NCI-H82 treated with DMSO at 0.1 percent for 48 hours (cell line): Measurements from ENCODE around the gene DPH1.
A peak's percentile ranks its signal among the peaks of the same experiment; 100 is the strongest.
"Not testable (repeated sequence)": the region's sequence is repeated elsewhere in the genome, so short reads cannot be mapped to it uniquely, and the experiment has no call there.

ENCODE experiments used
- DNase-seq: peaks from one replicate; lab custom pipeline; 2025; ENCODE audit not compliant: unreplicated experiment; lab: John Stamatoyannopoulos, UW

Gene DPH1

DNA sequence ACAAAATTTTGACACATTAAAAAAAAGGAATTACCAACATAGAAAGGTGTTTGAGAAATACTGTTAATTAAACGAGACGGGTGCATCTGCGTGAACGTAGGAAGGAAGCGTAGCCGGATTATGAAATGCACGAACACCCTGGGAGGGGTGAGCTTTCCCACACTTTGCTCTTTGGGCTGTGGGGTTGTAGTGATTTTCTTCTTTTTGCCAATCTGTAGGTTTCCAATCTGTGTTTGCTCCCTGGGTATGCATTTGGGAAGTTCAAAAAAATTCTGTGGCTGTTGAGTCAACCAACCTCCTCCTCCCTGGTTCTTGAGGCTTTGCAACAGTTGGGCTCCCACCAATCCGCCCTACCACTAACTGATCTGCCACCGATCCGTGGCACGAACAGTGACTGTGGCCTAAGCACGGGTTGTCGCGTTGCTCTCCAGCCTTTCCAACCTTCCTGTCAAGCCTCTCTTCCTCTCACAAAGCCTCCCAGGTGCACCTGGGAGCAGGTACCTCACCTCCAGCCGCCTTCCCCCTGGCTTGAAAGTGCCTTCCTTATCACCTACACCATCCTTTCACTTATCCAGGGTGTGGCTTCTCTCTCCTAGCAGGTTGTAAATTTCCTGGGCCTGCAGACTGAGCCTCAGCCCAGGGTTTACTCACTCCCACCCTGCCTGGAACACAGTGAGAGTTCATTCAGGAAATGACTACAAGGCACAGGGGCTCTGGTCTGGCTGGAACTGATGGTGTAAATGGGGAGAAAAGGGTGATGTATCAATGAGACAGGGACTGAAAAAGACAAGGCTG, 21.4 kb upstream of the DPH1 start:
- DNase-seq, result no peak

DNA sequence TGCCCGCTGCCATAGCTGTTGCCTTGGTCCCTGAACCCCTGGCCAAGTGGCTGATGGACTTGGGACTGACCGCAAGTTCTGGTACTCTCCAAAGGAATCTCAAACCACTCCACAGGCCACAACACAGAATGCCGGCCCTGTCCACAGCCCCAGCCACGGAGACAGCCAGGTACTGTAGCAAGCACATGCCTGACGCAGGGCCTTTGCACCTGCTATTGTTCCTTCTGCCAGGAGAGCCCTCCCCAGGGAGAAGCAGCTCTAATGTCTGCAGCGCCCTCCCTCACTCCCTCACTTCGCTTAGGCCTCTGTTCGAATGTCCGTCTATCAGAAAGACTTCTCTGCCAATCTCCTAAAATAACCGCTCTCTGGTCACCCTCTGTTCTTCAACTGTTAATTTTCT, 20.2 kb upstream of the DPH1 start:
- no peak for DNase-seq

DNA sequence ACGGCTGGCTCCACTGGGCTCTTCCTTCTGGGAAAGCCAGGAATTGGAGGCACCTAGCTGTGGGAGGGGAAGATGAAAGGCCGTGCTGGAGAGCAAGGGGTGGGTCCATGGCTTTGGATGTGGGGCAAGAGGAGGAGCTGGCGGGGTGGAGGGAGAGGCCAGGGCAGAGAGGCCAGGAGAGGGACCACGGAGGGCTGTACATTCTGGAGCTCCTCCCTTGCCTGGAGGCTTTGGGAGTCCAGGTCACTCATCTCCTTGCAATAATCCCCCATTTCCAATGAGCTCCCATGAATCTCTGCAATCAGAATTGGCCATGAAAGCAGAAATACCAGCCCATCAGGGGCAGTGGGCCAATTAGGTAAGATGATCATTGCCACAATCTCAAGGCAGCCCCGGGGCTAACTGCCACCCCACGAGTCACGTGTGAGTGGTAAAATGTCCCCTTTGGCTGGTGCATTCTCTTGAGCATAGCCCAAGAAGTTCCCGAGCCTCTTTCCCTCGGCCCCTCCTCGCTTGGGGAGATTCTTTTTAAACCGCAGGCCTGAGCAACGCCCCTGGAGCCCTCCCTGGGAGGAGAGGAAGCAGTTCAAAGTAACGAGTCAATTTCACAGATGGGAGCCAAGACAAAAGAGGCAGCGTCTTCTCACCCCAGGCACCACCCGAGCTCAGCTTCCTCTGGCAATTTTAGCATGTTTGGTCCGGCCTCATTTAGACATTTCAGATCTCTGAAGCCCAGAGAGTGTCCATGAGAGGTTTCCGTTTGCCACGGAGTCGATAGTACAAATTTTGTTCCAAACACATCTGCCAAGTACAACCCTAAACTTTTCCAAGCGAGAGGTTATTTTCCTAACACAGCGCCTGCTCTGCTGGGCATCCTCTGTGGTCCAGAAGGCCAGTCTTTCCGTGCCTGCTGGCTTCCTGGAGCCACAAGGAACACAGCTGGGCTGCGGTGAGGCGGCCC, 18.3 kb upstream of the DPH1 start:
- DNase-seq, result no peak

DNA sequence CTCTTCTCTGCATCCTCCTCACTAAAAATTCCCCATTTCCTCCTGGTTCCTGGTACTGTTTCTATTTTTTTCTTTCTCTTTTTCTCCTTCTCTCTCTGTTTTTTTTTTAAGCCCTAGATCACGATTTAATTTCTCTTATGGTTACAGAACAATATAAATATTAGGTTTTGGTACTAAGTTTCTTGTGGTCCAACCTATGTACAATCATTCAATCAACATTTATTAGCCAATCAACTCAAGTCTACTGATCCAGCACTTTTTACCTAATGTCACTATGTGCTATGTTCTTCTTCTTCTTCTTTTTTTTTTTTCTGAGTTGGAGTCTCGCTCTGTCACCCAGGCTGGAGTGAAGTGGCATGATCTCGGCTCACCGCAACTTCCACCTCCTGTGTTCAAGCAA, 17.5 kb upstream of the DPH1 start:
- no peak for DNase-seq

DNA sequence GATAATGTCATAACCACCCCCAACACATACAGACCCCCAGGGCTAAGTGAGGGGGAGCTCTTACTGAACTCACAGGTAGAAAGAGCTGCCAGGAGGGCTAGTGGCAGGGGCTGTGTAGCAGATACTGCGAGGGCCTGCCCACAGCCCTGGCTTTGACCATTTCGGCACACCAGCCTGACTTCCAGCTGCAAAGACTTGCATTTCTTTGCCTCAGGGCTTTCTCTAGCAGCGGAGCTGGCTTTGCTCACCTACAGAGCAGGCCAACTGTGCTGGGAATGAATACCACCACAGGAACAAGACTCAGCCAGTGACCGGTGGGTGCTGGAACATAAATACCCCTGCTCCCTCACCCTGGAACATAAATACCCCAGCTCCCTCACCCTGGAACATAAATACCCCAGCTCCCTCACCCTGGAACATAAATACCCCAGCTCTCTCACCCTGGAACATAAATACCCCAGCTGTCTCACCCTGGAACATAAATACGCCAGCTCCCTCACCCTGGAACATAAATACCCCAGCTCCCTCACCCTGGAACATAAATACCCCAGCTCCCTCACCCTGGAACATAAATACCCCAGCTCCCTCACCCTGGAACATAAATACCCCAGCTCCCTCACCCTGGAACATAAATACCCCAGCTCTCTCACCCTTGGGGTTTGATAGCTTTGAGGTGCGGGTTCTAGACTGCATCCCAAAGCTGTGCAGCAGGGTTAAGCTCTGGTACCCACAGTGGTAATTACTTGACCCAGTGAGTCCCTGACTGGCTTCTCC, 16.5 kb upstream of the DPH1 start:
- not testable (repeated sequence) for DNase-seq

DNA sequence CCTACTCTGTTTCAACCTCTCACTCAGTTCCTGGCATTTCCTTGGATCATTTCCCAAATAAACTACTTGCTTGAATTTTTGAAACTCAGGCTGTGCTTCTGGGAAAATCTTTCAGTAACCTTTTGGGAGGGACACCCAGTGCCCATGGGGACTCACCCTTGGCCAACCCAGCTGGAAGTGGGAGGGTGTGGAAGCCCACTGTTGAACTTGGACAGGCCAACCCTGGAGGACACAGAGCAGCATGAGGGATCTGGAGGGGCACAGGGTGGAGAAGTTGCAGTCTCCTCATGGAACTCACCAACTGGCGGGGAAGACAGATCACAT, 16.0 kb upstream of the DPH1 start:
- no peak for DNase-seq

DNA sequence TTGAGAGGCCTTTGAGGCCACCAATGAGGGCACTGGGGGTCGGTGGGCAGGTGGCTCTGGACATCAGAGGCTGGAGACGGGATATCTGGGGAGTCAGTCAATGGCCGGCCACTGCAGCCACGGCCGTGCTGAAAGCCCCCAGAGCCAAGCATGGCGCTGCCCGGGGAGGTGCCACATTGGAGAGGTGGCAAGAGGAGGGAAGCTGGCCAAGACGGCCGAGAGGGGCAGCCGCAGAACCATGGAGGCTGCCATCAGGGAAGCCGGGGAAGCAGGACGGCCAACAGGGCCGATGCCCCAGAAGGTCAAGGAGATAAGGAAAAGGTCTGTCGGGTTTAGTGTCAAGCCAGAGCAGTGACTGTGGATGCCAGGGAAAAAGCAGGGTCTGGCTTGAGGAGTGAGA, 14.6 kb upstream of the DPH1 start:
- DNase-seq, result no peak

DNA sequence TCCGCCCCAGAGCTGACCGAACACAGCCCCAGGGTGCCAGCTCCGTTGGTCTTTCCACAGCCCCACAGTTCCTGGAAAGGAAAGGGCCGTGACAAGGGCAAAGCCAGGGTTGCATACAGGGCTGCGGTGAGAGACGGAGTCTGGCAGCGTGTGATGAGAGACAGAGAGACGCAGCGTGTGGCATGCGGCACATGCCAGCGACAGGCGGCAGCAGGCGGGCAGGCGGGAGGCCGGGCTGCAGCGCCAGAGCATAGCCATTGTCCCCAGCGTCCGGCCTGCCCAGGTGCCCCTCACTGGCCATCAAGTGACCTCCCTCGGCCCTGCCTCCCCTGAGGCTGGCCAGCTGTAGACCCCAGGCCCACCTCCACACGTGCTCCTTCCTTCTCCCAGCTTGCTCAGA, 13.5 kb upstream of the DPH1 start:
- no peak for DNase-seq

DNA sequence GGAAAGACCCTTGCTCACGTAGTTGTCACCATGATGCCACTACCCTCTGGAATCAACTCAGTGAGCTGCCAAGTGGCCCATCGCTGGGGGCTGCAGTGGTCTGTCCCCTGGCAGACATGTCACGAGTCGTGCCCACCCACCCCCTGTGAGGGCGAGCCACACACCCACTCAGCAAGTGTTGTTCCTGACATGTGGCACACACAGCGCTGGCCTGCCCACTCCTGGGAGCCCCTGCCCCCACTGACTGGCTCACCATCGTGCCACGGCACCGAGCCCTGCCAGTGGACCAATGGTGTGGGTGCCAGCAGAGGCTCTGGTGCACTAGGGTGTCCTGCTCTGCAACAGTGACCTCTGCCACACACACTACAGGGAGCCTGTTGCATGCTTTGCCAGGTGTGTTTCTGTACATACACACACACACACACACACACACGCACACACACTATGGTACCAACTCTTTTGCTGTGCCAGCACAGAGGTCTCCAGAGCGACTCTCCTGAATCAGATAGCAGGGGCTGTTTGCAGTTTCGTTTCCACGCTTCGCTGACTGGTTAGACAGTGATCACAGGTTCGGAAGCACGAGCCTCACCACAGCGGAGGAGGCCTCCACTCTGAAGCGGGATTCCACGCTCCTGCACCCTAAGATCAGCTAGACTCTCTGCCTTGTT, 12.5 kb upstream of the DPH1 start:
- DNase-seq, result no peak

DNA sequence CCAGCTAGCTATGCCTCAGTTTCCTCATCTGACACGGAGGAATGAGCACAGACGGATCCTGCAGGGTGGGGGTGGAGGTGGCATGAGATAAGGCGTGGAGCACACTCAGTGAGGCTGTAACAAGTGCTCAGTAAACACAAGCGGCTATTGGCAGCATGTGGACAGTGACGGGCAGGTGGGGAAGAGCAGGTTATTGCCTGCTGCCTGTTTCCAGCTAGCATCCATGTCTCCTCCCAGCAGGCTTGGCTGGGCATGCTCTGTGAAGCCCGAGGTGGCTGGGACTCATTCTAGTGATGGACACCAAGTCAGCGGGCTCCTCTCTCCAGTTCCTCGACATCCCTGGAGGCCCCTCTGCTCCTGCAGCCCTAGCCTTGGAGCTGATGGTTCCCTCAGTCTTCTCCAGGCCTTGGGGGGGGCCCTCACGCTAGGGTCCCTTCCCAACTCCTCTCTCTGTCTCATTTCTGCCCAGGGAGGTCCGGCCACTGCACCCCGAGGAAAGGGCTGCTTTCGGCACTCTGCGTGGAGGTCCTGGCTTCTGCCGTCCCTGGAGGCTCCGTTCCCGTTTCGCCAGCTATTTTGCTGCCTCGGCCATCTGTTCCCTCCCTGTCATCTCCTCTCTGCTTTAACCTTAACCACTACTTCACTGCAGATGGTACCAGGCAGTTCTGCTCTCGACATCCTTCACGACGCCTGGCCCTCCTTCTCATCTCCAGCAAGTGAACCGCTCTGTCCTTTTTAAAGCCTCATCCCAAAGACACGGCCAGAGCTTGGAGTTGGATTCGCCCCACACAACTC, 11.0 kb upstream of the DPH1 start:
- peak; percentile 66 for DNase-seq

DNA sequence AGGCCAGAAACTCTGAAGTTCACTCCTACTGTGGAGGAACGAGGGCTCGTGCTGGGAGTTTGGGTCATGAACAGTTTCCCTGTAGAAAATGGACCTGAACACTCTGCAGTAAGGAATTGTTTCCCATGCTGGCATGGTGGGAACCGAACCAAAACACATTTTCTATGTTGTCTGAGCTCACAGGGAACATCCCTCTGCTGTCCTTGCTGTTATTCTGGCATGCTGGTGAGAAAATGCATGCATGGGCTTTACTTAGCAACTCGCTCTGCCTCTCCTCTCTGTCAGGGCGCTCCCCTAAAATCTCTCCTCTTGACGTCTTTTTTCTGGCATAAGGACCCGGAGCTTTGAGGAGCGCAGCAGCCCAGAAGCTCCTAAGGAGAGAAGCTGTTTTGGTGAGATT, 10.2 kb upstream of the DPH1 start:
- no peak for DNase-seq

DNA sequence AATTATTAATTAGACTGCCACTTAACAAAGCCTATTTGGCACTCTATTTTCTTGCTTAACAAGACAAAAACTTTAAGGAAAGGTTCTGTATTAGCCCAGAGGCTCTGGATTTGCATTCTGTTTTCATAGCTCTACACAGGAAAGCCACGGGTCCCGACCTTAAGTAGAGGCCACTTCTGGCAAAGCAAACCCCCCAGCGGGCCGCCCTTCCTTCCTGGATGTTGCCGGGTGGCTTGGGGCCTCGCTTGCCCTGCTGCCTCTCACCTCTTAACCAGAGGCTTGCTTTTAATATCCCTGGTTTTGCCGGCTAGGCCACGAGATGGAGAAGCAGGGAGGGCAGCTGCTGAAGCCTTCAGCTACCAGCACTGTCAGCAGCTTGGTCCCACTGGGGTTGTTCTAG, 9.2 kb upstream of the DPH1 start:
- DNase-seq, result no peak

DNA sequence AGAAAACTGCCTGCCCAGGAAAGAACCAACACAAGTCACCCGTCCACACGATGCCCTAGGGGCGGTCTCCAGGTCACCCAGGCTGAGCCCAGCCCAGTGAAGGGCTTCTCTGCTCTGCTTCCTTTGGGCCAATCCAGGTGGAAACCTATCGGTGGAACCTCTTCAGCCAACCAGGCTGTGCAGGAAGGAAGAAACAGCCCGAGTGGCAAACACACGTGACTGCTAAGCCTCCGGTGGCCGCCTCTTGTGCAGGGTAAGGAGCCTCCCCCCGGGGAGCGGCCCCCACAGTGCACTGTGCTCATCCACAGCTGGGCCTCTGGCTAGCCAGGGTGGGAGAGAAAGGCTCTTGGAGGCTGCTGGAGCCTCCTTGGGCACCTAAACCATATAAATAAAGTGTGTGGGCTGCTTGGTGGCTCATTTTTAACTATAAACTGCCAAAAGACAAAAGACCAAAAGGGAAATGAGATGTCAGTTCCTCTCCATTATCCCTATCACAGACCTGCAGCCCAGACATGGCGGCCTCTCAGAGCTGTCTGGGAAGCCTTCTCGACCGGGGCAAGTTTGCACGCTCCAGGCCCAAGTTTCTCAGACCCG, 7.2 kb upstream of the DPH1 start:
- no peak for DNase-seq

DNA sequence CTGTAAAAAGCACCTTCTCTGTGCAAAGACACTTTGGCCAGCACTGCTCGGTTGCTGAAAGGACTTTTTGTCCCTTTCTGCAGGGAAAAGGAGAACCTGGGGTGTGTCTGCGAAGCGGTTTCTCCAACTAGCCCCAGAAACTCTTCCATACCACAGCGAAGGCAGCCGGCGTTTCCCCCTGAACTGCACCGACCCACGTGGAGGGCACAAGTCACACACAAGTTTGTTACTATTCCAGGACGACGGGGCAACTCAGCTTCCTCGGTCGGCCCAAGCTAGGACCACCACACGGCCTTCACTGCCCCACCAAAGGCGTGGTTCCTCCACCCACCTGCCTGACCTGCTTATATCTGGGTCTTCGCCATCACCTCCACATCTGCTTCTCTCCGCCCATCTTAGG, 6.7 kb upstream of the DPH1 start:
- no peak for DNase-seq

DNA sequence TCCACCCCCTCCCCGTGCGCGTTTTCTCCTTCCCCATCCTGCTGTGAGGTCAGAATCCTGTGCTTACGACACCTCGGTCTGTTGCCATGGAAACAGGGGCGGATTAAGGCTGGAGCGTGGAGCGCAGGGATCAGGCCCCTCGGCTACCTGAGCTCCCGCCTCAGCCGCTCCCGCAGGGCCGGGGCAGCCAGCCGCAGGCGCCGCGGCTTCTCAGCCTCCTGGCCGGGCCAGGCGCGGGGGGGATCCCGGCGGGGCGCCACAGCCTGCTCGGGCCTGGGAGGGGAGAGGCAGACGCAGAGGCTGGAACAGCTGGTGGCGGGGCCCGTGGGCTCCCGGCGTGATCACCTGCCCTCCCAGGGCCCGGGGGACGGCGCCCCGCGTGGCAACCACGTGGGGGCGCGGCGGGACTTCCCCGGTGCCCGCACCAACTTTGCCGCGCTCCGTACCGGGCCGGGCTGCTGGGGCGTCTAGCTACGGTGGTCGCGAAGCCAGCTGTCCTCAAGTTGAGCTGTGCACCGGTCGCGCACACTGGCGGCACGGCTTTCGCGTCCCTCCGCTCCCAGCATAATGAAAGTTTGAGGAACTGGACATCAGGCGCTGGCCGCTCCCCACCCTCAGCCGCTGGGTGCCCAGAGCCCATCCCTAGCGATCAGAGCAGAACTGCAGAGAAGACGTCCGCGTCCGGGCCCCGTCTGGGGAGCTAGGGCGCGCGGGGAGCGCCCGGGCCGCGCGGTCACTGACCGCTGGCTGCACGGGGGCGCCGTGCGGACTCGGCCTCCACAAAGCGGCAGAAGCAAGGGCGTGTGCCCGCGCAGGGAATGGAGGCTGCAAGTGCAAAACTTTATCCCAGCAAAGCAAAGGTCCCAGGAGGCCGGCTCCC, 6.0 kb upstream of the DPH1 start:
- peak; percentile 60 for DNase-seq

DNA sequence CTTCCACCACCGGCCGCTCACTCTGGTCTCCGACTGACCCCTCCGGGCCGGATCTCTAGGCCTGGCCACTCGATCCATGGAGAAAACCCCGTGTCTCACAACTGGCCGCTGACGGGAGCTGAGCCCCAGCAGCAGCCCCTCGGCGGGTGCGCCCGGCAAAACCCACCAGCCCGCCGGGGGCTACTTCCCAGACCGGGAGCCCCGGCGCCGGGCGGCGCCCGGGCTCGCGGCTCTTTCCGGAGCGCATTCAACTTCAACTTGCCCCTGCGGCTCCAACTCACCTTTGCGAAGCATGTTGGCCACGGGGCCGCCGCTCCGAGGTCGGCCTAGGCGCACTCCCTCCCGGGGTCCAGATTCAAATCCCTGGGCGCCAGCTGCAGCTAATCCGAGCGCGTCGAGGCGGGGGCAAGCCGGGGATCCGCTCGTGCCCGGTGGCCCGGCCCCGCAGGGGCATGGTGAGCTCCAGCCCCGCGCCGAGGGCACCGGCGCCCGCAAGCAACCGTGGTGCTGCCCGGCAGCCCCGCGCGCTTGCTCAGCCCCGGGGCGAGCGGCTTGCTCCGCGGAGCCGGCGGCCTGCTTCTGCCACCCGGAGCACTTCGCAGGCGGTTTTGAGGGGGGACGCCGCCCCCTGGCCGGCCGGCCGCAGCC, 5.3 kb upstream of the DPH1 start:
- DNase-seq, result no peak

DNA sequence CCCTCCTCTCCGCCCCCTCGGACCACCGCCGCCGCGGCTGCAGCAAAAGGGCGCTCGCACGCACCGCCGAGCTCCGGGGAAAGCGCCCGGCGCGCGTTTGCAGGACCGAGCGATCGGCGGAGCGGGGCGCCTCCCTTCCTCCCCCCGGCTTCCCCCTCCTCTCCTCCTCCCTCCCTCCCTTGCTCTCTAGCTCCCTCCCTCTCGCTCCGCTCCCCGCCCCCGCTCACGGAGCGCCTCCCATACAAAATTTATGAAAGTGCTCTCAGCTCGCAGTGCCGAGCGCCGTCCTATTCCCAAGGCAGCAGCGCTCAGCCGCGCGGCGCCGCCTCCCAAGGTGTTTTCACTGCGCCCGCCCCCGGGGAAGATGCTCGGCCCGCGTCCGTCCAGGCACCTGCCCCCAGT, 4.7 kb upstream of the DPH1 start, which contains the start of gene RTN4RL1:
TSS of gene RTN4RL1 (minus strand) at position 115 of the 402 bp plus-strand sequence. CDS start 469 bp downstream, outside the sequence.
- peak; percentile 54 for DNase-seq

DNA sequence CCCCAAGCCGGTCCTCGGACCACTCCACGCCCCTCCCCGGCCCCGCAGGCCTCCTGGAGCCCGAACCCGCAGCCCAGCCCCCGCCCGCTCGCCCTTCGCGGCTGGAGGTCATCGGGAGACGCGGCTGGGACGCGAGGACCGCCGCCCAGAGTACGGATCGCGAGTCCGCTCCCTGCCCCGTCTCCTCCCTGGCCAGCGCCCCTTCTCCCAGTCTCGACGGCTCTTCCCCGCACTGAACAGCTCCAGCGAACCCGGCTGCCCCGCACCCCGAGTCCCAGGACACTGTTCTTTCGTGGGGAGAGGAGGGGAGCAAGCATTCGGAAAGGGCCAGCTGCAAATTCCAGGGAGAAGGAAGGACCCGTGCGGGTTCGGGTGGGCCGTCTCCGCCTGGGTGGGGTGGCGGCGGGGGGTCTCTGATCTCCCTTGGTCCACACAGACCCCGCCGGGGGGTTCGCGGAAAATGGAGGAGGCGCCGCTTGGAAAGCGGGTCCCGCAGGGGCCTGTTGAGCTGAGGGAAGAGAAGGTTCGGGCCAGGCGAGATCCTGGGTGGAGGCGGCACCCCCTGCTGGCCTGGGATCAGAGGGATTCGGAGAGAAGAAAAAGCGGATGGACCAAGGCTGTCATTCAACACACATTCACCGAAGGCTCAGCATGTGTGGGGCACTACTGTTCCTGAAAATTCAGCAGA, 4.2 kb upstream of the DPH1 start:
- peak; percentile 88 for DNase-seq
